Endothelial cell of umbilical vein (primary cell): ENCODE results near the gene ARHGAP10.

Experiments used
- EZH2 ChIP-seq: IDR thresholded peaks from 2 replicates; pipeline ENCODE4 v1.6.1; 2012; ENCODE audit warnings: borderline replicate concordance, low read depth, mild to moderate bottlenecking, moderate library complexity, low read length, inconsistent platforms; ENCODE audit not compliant: severe bottlenecking
- MYC ChIP-seq: IDR thresholded peaks from one replicate; pipeline ENCODE4 v1.6.1; 2011; ENCODE audit warnings: mild to moderate bottlenecking, low read depth, low read length
- POLR2A ChIP-seq: IDR thresholded peaks from 2 replicates; pipeline ENCODE4 v1.6.1; 2012; ENCODE audit warnings: low read depth, mild to moderate bottlenecking, control low read depth, low read length
- TF ChIP-seq, protein P1 (sequence below), 2 donors: IDR thresholded peaks; 1 replicate in 1 of 2; 2 replicates in 1 of 2; pipeline ENCODE4 v1.5.1; 2011; ENCODE audit warnings: low read length in 2 of 2, mild to moderate bottlenecking in 2 of 2, moderate library complexity in 2 of 2, control low read depth in 1 of 2, inconsistent platforms in 1 of 2, low read depth in 1 of 2; ENCODE audit not compliant: insufficient read depth in 1 of 2; ENCODE audit errors: extremely low read depth in 1 of 2

DNA sequence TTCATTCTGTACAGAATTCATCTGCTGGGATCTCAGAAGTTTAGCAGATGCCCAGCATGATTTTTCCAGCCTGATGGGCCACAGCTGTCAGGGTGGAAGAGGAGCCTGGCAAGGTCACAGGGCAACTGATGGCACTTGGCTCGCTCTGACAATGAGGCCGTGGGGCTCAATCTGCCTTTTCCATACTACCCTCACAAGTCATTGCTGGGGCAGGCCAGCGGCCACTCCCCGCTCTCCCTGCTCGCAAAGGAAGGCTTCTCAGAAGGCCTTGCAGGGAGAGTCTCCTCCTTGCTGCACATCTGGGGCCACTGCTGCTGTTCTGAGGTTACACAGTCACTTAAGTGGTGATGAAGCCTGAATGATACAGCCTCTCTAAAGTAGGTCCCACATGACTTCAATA lies 361.2 kb downstream of the ARHGAP10 start:
- TF ChIP-seq, protein P1, sequence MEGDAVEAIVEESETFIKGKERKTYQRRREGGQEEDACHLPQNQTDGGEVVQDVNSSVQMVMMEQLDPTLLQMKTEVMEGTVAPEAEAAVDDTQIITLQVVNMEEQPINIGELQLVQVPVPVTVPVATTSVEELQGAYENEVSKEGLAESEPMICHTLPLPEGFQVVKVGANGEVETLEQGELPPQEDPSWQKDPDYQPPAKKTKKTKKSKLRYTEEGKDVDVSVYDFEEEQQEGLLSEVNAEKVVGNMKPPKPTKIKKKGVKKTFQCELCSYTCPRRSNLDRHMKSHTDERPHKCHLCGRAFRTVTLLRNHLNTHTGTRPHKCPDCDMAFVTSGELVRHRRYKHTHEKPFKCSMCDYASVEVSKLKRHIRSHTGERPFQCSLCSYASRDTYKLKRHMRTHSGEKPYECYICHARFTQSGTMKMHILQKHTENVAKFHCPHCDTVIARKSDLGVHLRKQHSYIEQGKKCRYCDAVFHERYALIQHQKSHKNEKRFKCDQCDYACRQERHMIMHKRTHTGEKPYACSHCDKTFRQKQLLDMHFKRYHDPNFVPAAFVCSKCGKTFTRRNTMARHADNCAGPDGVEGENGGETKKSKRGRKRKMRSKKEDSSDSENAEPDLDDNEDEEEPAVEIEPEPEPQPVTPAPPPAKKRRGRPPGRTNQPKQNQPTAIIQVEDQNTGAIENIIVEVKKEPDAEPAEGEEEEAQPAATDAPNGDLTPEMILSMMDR (IDR thresholded peaks at IDR 0.05; ENCODE audit: extremely low read depth in 1 of 2, insufficient read depth in 1 of 2, low read depth in 1 of 2, low read length in 2 of 2), result no peak
- TF ChIP-seq EZH2 (no peak), MYC (no peak), POLR2A (no peak)
